Prostate gland (tissue), 2 donors: ENCODE measurements around the gene PTPRD. TPM values are rescaled to one million over a fixed set of nuclear protein-coding genes. Genes with fewer than 3 reads are reported as not detected.

Experiments
- DNase-seq: peaks from one replicate; pipeline ENCODE4 v3.0.0-alpha.2; 2019; ENCODE audit warnings: low spot score
- H3K27ac ChIP-seq, 2 donors: fragments of 200-600 bp; sonication (generic); 2 replicates each; pipeline ENCODE4 v1.5.1; 2017 to 2019
- H3K27me3 ChIP-seq: fragments of 200-600 bp; sonication (generic); replicated peaks from 2 replicates; pipeline ENCODE4 v1.5.1; 2019; ENCODE audit not compliant: insufficient read depth
- H3K36me3 ChIP-seq, 2 donors: fragments of 200-600 bp; sonication (generic); 1 replicate in 1 of 2; 2 replicates in 1 of 2; pipeline versions ENCODE4 v1.5.1 to v1.8.1; 2017 to 2019
- H3K4me1 ChIP-seq: fragments of 200-600 bp; sonication (generic); replicated peaks from 2 replicates; pipeline ENCODE4 v1.5.1; 2019
- H3K4me3 ChIP-seq, 2 donors: fragments of 200-600 bp; sonication (generic); 2 replicates each; pipeline ENCODE4 v1.5.1; 2017 to 2019
- H3K9me3 ChIP-seq: fragments of 200-600 bp; sonication (generic); 2 replicates; pipeline ENCODE4 v1.5.1; 2017
- POLR2A ChIP-seq: fragments of 450-650 bp; IDR thresholded peaks from one replicate; pipeline ENCODE4 v1.6.1; 2016; ENCODE audit warnings: antibody characterized with exemption, mild to moderate bottlenecking
- POLR2AphosphoS5 ChIP-seq: sonication (generic); formaldehyde crosslinking; IDR thresholded peaks from one replicate; pipeline ENCODE4 v1.6.1; 2017; ENCODE audit warnings: antibody characterized with exemption
- WGBS: methylation state at CpG from one replicate; pipeline ENCODE4 v1.1.5; 2018; 5-methylcytosine and 5-hydroxymethylcytosine counted together
- intact Hi-C: fragments of 100-400 bp; cut with DNase I; formaldehyde crosslinking; loops from one replicate; pipeline ENCODE4 v1.14.2; 2022
- total RNA-seq, 2 donors: library from RNA; depleted of rRNA; stranded (reverse); fragments of >200 nt; gene quantifications; one replicate each; pipeline ENCODE4 v1.1.0, GENCODE V29; 2016
- TF ChIP-seq, protein P1 (sequence below), 4 experiments: fragments of 200-600 bp in 2 of 4; fragments of 450-650 bp in 2 of 4; sonication (generic) in 2 of 4; IDR thresholded peaks; 1 replicate in 3 of 4; 2 replicates in 1 of 4; pipeline ENCODE4 v1.5.1; 2016 to 2019; ENCODE audit warnings: antibody characterized with exemption in 4 of 4, mild to moderate bottlenecking in 2 of 4, moderate library complexity in 2 of 4

PTPRD gene
- total RNA-seq, 2 donors from 2014 or later = 5.8 to 23.1 TPM

DNA sequence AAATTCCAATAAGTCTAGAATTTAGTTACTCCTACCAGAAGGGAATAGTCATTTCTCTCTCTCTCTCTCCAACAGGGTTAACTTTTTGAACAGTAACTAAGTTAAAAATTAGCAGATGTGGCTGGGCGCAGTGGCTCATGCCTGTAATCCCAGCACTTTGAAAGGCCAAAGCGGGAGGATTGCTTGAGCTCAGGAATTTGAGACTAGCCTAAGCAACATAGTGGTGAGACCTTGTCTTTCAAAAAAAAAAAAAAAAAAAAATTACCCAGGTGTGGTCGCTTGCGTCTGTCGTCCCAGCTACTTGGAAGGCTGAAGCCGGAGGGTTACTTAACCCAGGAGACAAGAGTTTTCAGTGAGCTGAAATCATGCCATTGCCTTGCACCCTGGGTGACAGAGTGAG is 639.7 kb downstream of the PTPRD start:
- no peak overlapping the region for H3K27ac ChIP-seq
- no peaks in the 10 kb centered on the region for H3K36me3 ChIP-seq
- WGBS = 56% methylated on average over 6 of the region's 6 CpGs
- TF ChIP-seq, protein P1, sequence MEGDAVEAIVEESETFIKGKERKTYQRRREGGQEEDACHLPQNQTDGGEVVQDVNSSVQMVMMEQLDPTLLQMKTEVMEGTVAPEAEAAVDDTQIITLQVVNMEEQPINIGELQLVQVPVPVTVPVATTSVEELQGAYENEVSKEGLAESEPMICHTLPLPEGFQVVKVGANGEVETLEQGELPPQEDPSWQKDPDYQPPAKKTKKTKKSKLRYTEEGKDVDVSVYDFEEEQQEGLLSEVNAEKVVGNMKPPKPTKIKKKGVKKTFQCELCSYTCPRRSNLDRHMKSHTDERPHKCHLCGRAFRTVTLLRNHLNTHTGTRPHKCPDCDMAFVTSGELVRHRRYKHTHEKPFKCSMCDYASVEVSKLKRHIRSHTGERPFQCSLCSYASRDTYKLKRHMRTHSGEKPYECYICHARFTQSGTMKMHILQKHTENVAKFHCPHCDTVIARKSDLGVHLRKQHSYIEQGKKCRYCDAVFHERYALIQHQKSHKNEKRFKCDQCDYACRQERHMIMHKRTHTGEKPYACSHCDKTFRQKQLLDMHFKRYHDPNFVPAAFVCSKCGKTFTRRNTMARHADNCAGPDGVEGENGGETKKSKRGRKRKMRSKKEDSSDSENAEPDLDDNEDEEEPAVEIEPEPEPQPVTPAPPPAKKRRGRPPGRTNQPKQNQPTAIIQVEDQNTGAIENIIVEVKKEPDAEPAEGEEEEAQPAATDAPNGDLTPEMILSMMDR (IDR thresholded peaks at IDR 0.05) = no peak
- TF ChIP-seq POLR2AphosphoS5 (no peak), POLR2A (no peak)
- no peaks in the 10 kb centered on the region for H3K4me1 ChIP-seq
- H3K27me3 ChIP-seq = no peaks in the 10 kb centered on the region
- H3K9me3 ChIP-seq = no peaks in the 10 kb centered on the region
- DNase-seq = no peak
- intact Hi-C loops = no loop called here
- no peak overlapping the region for H3K4me3 ChIP-seq

DNA sequence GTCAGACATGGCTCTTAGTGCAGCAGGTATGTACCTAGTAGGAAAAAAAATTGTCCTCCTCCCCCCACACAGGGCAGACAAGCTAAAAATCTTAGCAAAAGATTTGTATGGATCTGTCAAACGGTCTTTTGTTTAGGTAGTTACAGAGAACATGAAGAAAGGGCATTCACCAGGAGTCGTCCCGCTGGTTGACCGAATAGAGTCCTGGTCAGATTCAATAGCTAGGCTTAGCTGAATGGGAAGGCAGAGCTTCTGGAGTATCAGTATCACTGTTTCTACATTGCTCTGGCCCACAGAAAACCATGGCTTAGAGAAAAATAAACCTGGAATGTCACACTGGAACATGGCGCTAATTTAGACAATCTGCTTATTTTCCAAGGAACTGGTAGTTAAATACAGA is 642.3 kb downstream of the PTPRD start:
- DNase-seq = no peak
- Histone ChIP-seq H3K27me3 (no peaks in the 10 kb centered on the region), H3K4me3 (no peak overlapping the region), H3K4me1 (no peaks in the 10 kb centered on the region), H3K36me3 (no peaks in the 10 kb centered on the region), H3K9me3 (no peaks in the 10 kb centered on the region), H3K27ac (no peak overlapping the region)
- 85% methylated on average over 5 of the region's 5 CpGs for WGBS
- intact Hi-C loops = no loop called here
- TF ChIP-seq, protein P1 (IDR thresholded peaks at IDR 0.05) = no peak
- TF ChIP-seq POLR2A (no peak), POLR2AphosphoS5 (no peak)

DNA sequence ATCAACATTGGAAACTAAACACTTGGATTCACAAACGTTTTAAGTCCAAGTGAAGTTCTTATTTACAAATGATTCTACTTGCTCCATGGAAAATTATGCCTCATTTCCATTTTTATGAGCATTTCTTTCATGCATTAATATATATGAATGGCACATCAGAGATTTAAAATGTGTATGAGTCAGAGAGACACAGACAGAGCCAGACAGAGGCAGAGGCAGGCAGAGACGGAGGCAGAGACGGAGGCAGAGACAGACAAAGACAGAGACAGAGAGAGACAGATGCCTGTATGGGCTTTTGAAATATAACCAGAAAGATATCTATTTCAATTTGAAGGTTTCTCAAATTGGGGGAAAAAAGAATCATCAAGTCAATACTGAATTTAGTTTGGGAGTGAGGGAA is 649.0 kb downstream of the PTPRD start:
- TF ChIP-seq, protein P1 (IDR thresholded peaks at IDR 0.05) = no peak
- no peak for TF ChIP-seq POLR2A
- TF ChIP-seq POLR2AphosphoS5 = no peak
- 65% methylated on average over 3 of the region's 3 CpGs for WGBS
- H3K4me1 ChIP-seq = no peaks in the 10 kb centered on the region
- no peak overlapping the region for H3K27ac ChIP-seq
- H3K36me3 ChIP-seq = no peaks in the 10 kb centered on the region
- intact Hi-C loops = no loop called here
- H3K4me3 ChIP-seq = no peak overlapping the region
- H3K9me3 ChIP-seq = no peaks in the 10 kb centered on the region
- no peak for DNase-seq
- no peaks in the 10 kb centered on the region for H3K27me3 ChIP-seq

DNA sequence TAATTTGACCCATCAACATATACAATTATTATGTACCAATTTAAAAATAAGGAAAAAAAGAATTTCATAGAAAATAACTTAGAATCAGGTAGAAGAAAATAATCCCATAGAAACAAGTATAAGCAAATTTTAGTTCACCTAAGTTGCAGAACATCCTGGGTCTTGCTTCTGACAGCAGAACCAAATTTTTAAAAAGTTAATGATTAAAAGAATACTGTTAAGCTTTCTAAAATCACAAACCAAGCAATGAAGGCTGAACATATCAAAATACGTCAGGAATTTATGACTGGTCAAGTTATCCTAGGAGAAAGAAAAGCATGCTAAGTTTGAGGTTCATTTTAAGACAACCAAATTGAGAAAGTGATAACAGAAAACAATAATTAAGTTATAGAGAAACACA is 650.9 kb downstream of the PTPRD start:
- WGBS = 41% methylated on average over 1 of the region's 1 CpG
- Histone ChIP-seq H3K27me3 (no peaks in the 10 kb centered on the region), H3K36me3 (no peaks in the 10 kb centered on the region), H3K4me3 (no peak overlapping the region), H3K9me3 (no peaks in the 10 kb centered on the region), H3K27ac (no peak overlapping the region), H3K4me1 (no peaks in the 10 kb centered on the region)
- intact Hi-C loops = no loop called here
- TF ChIP-seq POLR2A = no peak
- no peak for TF ChIP-seq POLR2AphosphoS5
- TF ChIP-seq, protein P1 (IDR thresholded peaks at IDR 0.05) = no peak
- DNase-seq = no peak

DNA sequence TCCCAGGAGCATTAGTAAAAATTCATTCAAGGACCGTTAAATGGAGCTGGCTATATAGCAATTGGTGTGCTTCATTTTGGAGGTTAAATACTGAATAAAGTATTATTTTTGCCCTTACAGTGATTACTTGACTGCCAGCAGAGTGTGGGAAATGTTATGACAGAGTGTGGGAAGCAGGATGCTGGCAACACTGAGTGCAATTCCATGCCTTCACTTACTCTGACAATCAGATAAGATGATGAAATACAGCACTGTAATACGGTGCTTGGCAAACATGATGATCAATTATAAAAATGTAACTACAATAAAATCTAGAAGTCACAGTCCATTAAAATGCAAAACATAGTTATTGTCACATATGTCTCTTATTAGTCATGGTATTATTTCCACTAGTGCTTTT is 651.3 kb downstream of the PTPRD start:
- Histone ChIP-seq H3K27me3 (no peaks in the 10 kb centered on the region), H3K4me3 (no peak overlapping the region), H3K27ac (no peak overlapping the region), H3K36me3 (no peaks in the 10 kb centered on the region), H3K4me1 (no peaks in the 10 kb centered on the region), H3K9me3 (no peaks in the 10 kb centered on the region)
- no peak for DNase-seq
- no peak for TF ChIP-seq POLR2AphosphoS5
- TF ChIP-seq POLR2A = no peak
- TF ChIP-seq, protein P1 (IDR thresholded peaks at IDR 0.05) = no peak
- WGBS = 7% methylated on average over 2 of the region's 2 CpGs
- intact Hi-C loops = no loop called here
